ENCODE data around the gene ZNF292.

- TF ChIP-seq CTCF (IDR thresholded peaks at IDR 0.05; ENCODE audit: low read depth, low read length, poor library complexity, severe bottlenecking) (no peak), EZH2phosphoT487 (IDR thresholded peaks at IDR 0.05; ENCODE audit: borderline replicate concordance, low read length) (no peak)
These were observed 38.4 kb upstream of the ZNF292 start for GRCh38 chr6:87116922-87117321.
